Stimulated activated CD8-positive, alpha-beta memory T cell treated with anti-CD3 and anti-CD28 coated beads, Interleukin-7, amount 100 ng/mL, for 1 hour (primary cell): Measurements from ENCODE around the gene FAM76B.

ENCODE experiments used
- DNase-seq, 2 donors: peaks; one replicate each; pipeline ENCODE4 v3.0.0-alpha.2; 2020; ENCODE audit warnings: low read depth in 2 of 2

Gene FAM76B

GRCh38 chr11:95732930-95733602 lies 56.5 kb downstream of the FAM76B start:
- DNase-seq, result no peak

- DNase-seq, result no peak
Observed at GRCh38 chr11:95729462-95729861, 60.1 kb downstream of the FAM76B start.

- no peak for DNase-seq
Observed at GRCh38 chr11:95728790-95729189, 60.8 kb downstream of the FAM76B start.

- no peak for DNase-seq
Observed at GRCh38 chr11:95728094-95728493, 61.5 kb downstream of the FAM76B start.

- no peak for DNase-seq
Observed at GRCh38 chr11:95727620-95728019, 62.0 kb downstream of the FAM76B start.

GRCh38 chr11:95727111-95727510 lies 62.5 kb downstream of the FAM76B start:
- DNase-seq, result no peak

- DNase-seq, result no peak
Observed at GRCh38 chr11:95725196-95725595, 64.4 kb downstream of the FAM76B start.

- DNase-seq, result no peak
Observed at GRCh38 chr11:95723361-95723942, 66.1 kb downstream of the FAM76B start.

- DNase-seq, result no peak
Observed at GRCh38 chr11:95720195-95720594, 69.4 kb downstream of the FAM76B start.
